IMR-90 (cell line): Measurements from ENCODE around the gene MADD. TPM values are rescaled to one million over a fixed set of nuclear protein-coding genes. Genes with fewer than 3 reads are reported as not detected.

ENCODE experiments used
- ATAC-seq: fragments of 200-7000 bp; cut with Tn5 transposase; 2 replicates; pipeline ENCODE4 v1.9.1; 2020; ENCODE audit warnings: low read depth, mild to moderate bottlenecking, moderate library complexity
- BruUV-seq: library from RNA; stranded (reverse); fragments of 400-500 nt; replicated peaks from 2 replicates; lab custom pipeline; 2021; lab: Mats Ljungman, UMichigan
- CTCF ChIA-PET: fragments of 300-600 bp; formaldehyde crosslinking; extraction: SDS; loops from one replicate; lab custom pipeline; 2021; ENCODE audit warnings: antibody characterized with exemption; lab: Yijun Ruan, JAX
- POLR2A ChIA-PET: fragments of 300-600 bp; sonication (Branson Sonifier 250); formaldehyde crosslinking; loops from one replicate; lab custom pipeline; 2022; ENCODE audit warnings: antibody characterized with exemption; ENCODE audit not compliant: unreplicated experiment; lab: Charles Lee
- DNase-seq: peaks from one replicate; pipeline ENCODE4 v3.0.0; 2013
- H2AFZ ChIP-seq: replicated peaks from 2 replicates; pipeline ENCODE3; 2013; ENCODE audit warnings: low read length, mild to moderate bottlenecking; ENCODE audit not compliant: poor library complexity
- H2AK5ac ChIP-seq: 2 replicates; pipeline ENCODE4 v1.6.1; 2013; ENCODE audit warnings: low read depth, low read length, inconsistent platforms
- H2AK9ac ChIP-seq: replicated peaks from 2 replicates; pipeline ENCODE3; 2013; ENCODE audit warnings: mild to moderate bottlenecking, low read depth, low read length, moderate library complexity; ENCODE audit not compliant: poor library complexity
- H2BK120ac ChIP-seq: 2 replicates; pipeline ENCODE4 v1.6.1; 2013; ENCODE audit warnings: low read depth, low read length, inconsistent platforms
- H2BK15ac ChIP-seq: 3 replicates; pipeline ENCODE4 v1.6.1; 2013; ENCODE audit warnings: low read depth, low read length, inconsistent platforms
- H2BK20ac ChIP-seq: 2 replicates; pipeline ENCODE4 v1.6.1; 2013; ENCODE audit warnings: low read depth, mild to moderate bottlenecking, inconsistent platforms, low read length, moderate library complexity
- H2BK5ac ChIP-seq: 2 replicates; pipeline ENCODE4 v1.6.1; 2013; ENCODE audit warnings: mild to moderate bottlenecking, low read depth, low read length, inconsistent platforms; ENCODE audit not compliant: poor library complexity, severe bottlenecking
- H3K14ac ChIP-seq: replicated peaks from 2 replicates; pipeline ENCODE4 v1.6.1; 2013; ENCODE audit warnings: low read depth, low read length, inconsistent platforms
- H3K18ac ChIP-seq: 2 replicates; pipeline ENCODE4 v1.6.1; 2013; ENCODE audit warnings: low read depth, low read length, control low read depth
- H3K23ac ChIP-seq: 2 replicates; pipeline ENCODE4 v1.6.1; 2013; ENCODE audit warnings: low read depth, low read length, inconsistent platforms
- H3K27ac ChIP-seq: 2 replicates; pipeline ENCODE4 v1.5.1; 2013; ENCODE audit warnings: mild to moderate bottlenecking, control low read depth, low read length; ENCODE audit not compliant: insufficient read depth
- H3K27me3 ChIP-seq: 2 replicates; pipeline ENCODE4 v1.6.1; 2013; ENCODE audit warnings: low read length; ENCODE audit not compliant: control insufficient read depth, insufficient read depth
- H3K36me3 ChIP-seq: 2 replicates; pipeline ENCODE4 v1.6.1; 2013; ENCODE audit warnings: low read length, mixed read lengths; ENCODE audit not compliant: control insufficient read depth, insufficient read depth
- H3K4ac ChIP-seq: 2 replicates; pipeline ENCODE4 v1.6.1; 2013; ENCODE audit warnings: low read depth, low read length, inconsistent platforms
- H3K4me1 ChIP-seq: 2 replicates; pipeline ENCODE4 v1.6.1; 2013; ENCODE audit warnings: low read length, mixed read lengths; ENCODE audit not compliant: control insufficient read depth, insufficient read depth
- H3K4me2 ChIP-seq: 2 replicates; pipeline ENCODE4 v1.6.1; 2013; ENCODE audit warnings: low read depth, mild to moderate bottlenecking, control low read depth, low read length, moderate library complexity
- H3K4me3 ChIP-seq: 2 replicates; pipeline ENCODE4 v1.5.1; 2013; ENCODE audit warnings: low read depth, mild to moderate bottlenecking, control low read depth, low read length, moderate library complexity; ENCODE audit not compliant: insufficient read depth
- H3K56ac ChIP-seq: 2 replicates; pipeline ENCODE4 v1.6.1; 2013; ENCODE audit warnings: low read length, inconsistent platforms; ENCODE audit not compliant: insufficient read depth; ENCODE audit errors: extremely low read depth
- H3K79me1 ChIP-seq, 2 experiments: 2 replicates each; pipeline ENCODE4 v1.6.1; 2013; ENCODE audit warnings: low read length in 2 of 2, inconsistent platforms in 1 of 2, low read depth in 1 of 2
- H3K9ac ChIP-seq: 2 replicates; pipeline ENCODE4 v1.6.1; 2013; ENCODE audit warnings: low read depth, low read length, control low read depth
- H3K9me1 ChIP-seq: 2 replicates; pipeline ENCODE4 v1.6.1; 2013; ENCODE audit warnings: low read length, inconsistent platforms; ENCODE audit not compliant: insufficient read depth
- H3K9me3 ChIP-seq: 2 replicates; pipeline ENCODE4 v1.6.1; 2013; ENCODE audit warnings: low read length; ENCODE audit not compliant: control insufficient read depth, insufficient read depth
- H4K20me1 ChIP-seq: 2 replicates; pipeline ENCODE4 v1.6.1; 2013; ENCODE audit warnings: low read length, inconsistent platforms; ENCODE audit not compliant: insufficient read depth
- H4K5ac ChIP-seq: 2 replicates; pipeline ENCODE4 v1.6.1; 2013; ENCODE audit warnings: mild to moderate bottlenecking, low read depth, low read length, control low read depth
- H4K8ac ChIP-seq, 2 experiments: 2 replicates each; pipeline ENCODE4 v1.6.1; 2013; ENCODE audit warnings: low read depth in 2 of 2, low read length in 2 of 2, control low read depth in 1 of 2, inconsistent platforms in 1 of 2
- H4K91ac ChIP-seq: 2 replicates; pipeline ENCODE4 v1.6.1; 2013; ENCODE audit warnings: low read depth, low read length, inconsistent platforms; ENCODE audit not compliant: insufficient read depth
- BHLHE40 ChIP-seq: fragments of 150-350 bp; IDR thresholded peaks from 2 replicates; pipeline ENCODE4 v1.6.1; 2016; ENCODE audit warnings: mild to moderate bottlenecking, low read depth, low read length
- CEBPB ChIP-seq: IDR thresholded peaks from 2 replicates; pipeline ENCODE4 v1.6.1; 2012; ENCODE audit warnings: low read depth, low read length, improper control_type of control experiment
- CHD1 ChIP-seq: IDR thresholded peaks from 2 replicates; pipeline ENCODE4 v1.6.1; 2012; ENCODE audit warnings: low read depth, low read length, improper control_type of control experiment
- FOS ChIP-seq: fragments of 150-350 bp; IDR thresholded peaks from 2 replicates; pipeline ENCODE4 v1.6.1; 2016; ENCODE audit warnings: low read depth, low read length
- MAFK ChIP-seq: IDR thresholded peaks from 2 replicates; pipeline ENCODE4 v1.6.1; 2012; ENCODE audit warnings: low read depth, low read length, improper control_type of control experiment
- MAZ ChIP-seq: IDR thresholded peaks from 2 replicates; pipeline ENCODE4 v1.6.1; 2012; ENCODE audit warnings: low read depth, mild to moderate bottlenecking, low read length, improper control_type of control experiment, moderate library complexity, borderline replicate concordance
- MXI1 ChIP-seq: IDR thresholded peaks from 2 replicates; pipeline ENCODE4 v1.6.1; 2012; ENCODE audit warnings: low read depth, mild to moderate bottlenecking, low read length, moderate library complexity, borderline replicate concordance
- NFE2L2 ChIP-seq: fragments of 150-350 bp; IDR thresholded peaks from 2 replicates; pipeline ENCODE4 v1.6.1; 2016; ENCODE audit warnings: low read depth, mild to moderate bottlenecking, low read length
- POLR2A ChIP-seq: IDR thresholded peaks from 2 replicates; pipeline ENCODE4 v1.6.1; 2012; ENCODE audit warnings: mild to moderate bottlenecking, low read depth, low read length
- RAD21 ChIP-seq: IDR thresholded peaks from 2 replicates; pipeline ENCODE4 v1.6.1; 2012; ENCODE audit warnings: low read length, improper control_type of control experiment
- RCOR1 ChIP-seq: IDR thresholded peaks from 2 replicates; pipeline ENCODE4 v1.6.1; 2012; ENCODE audit warnings: mild to moderate bottlenecking, low read length, improper control_type of control experiment; ENCODE audit not compliant: insufficient replicate concordance
- RFX5 ChIP-seq: IDR thresholded peaks from 2 replicates; pipeline ENCODE4 v1.8.0; 2012; ENCODE audit warnings: low read depth, mild to moderate bottlenecking, low read length, moderate library complexity
- SMC3 ChIP-seq: fragments of 150-350 bp; IDR thresholded peaks from 2 replicates; pipeline ENCODE4 v1.6.1; 2016; ENCODE audit warnings: low read depth, mild to moderate bottlenecking, antibody characterized with exemption, low read length, moderate library complexity
- WGBS, 2 experiments: methylation state at CpG; one replicate each; pipeline versions ENCODE4 v1.1.5 to v1.1.7; 2013; ENCODE audit warnings: missing lambda C conversion rate in 2 of 2; ENCODE audit not compliant: insufficient read length in 1 of 2; ENCODE audit errors: extremely low coverage in 2 of 2; 5-methylcytosine and 5-hydroxymethylcytosine counted together
- dilution Hi-C: fragments of 300-500 bp; cut with HindIII; formaldehyde crosslinking; loops from one replicate; pipeline ENCODE4 v1.14.3; 2018; ENCODE audit warnings: low sequenced_read_pairs; ENCODE audit not compliant: unreplicated experiment
- in situ Hi-C: fragments of 300-500 bp; cut with MboI; formaldehyde crosslinking; loops from 3 replicates; pipeline ENCODE4 v1.14.3; 2019; ENCODE audit warnings: low sequenced_read_pairs, inconsistent platforms, mixed read lengths
- intact Hi-C: fragments of 100-400 bp; cut with micrococcal nuclease; formaldehyde crosslinking; loops from 2 replicates; pipeline ENCODE4 v1.10.0; 2022
- polyA plus RNA-seq, 3 experiments: library from polyadenylated mRNA; depleted of rRNA; stranded (reverse); fragments of >200 nt; gene quantifications; 2 replicates each; pipeline ENCODE4 v1.2.3, GENCODE V29; 2012; ENCODE audit warnings: low replicate concordance in 1 of 3
- total RNA-seq: library from RNA; depleted of rRNA; stranded (reverse); fragments of >200 nt; gene quantifications from 2 replicates; pipeline ENCODE4 v1.2.3, GENCODE V29; 2012
- TF ChIP-seq, protein P1 (sequence below): fragments of 150-350 bp; IDR thresholded peaks from 2 replicates; pipeline ENCODE4 v1.6.1; 2017; ENCODE audit warnings: mild to moderate bottlenecking, antibody characterized with exemption, low read length, low read depth
- TF ChIP-seq, protein P2 (sequence below): fragments of 150-350 bp; IDR thresholded peaks from 2 replicates; pipeline ENCODE4 v1.6.1; 2016; ENCODE audit warnings: low read depth, mild to moderate bottlenecking, low read length, moderate library complexity, borderline replicate concordance
- TF ChIP-seq, protein P3 (sequence below): conservative IDR thresholded peaks from 2 replicates; pipeline ENCODE4 v1.5.1; 2012; ENCODE audit warnings: mild to moderate bottlenecking, low read depth, low read length, improper control_type of control experiment

The MADD gene
- total and polyA plus RNA-seq, 2 of the 4 experiments (the other 2 are of a cell fraction) = 13.3 to 16.4 TPM

DNA sequence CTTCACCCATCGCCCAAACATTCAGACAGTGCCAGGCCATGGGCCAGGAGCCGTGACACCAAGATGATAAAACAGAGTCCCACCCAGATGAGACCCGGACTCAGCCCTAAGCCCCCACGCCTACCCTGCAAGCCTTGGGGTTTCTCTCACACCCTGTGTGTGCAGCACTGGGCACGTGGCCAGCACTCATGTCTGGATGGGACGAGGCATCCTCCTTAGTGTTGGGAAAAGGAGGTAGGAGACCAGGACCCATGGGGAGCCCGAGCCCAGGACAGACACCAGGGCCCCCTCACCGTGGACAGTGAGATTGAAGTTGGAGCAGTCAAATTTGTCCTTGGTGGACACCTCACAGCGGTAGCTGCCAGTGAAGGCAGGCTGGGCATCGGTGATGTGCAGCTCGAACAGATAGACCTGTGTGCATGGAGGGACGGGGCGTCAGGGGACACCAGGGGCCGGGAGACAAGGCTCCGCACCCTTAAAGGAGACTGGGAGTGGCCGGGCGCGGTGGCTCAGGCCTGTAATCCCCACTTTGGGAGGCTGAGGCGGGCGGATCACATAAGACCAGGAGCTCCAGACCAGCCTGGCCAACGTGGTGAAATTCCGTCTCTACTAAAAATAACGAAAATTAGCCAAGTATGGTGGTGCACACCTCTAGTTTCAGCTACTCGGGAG, 78.3 kb downstream of the MADD start:
- POLR2A ChIA-PET = no interaction called here
- intact Hi-C loops = no loop called here

More for the DNA sequence above, 78.3 kb downstream of the MADD start:
- Histone ChIP-seq H4K91ac (no peak overlapping the region), H3K9me3 (no peaks in the 10 kb centered on the region), H3K4me2 (no peak overlapping the region), H2BK20ac (no peak overlapping the region), H2AK5ac (no peak overlapping the region), H3K9me1 (no peaks in the 10 kb centered on the region), H3K79me1 (no peaks in the 10 kb centered on the region), H3K4ac (no peak overlapping the region), H2BK120ac (no peak overlapping the region), H4K5ac (no peak overlapping the region), H3K27me3 (peaks cover 28% of the 10 kb centered on the region), H3K23ac (no peak overlapping the region), H3K18ac (no peak overlapping the region), H2BK5ac (no peak overlapping the region), H4K20me1 (no peaks in the 10 kb centered on the region; the same call in 1 of the 2 replicates), H3K27ac (no peak overlapping the region), H3K4me1 (no peaks in the 10 kb centered on the region), H2AK9ac (peak overlapping the region; percentile 24), H2BK15ac (no peak overlapping the region), H3K14ac (no peak overlapping the region), H3K56ac (no peak overlapping the region), H2AFZ (peak overlapping the region; percentile 43), H3K4me3 (no peak overlapping the region), H4K8ac (no peak overlapping the region), H3K36me3 (no peaks in the 10 kb centered on the region), H3K9ac (no peak overlapping the region)
- DNase-seq (no peak), ATAC-seq (no peak)
- in situ Hi-C loops (loop anchor here (5.0 kb wide), 1 partner anchor 166 kb away; no protein-coding TSS in a partner anchor), dilution Hi-C loops (no loop called here)
- WGBS, 2 experiments = 70% methylated on average over 15 of the region's 24 CpGs; no CpG with 5 or more reads in 1 of the 2 experiments
- CTCF ChIA-PET = no interaction called here
- no peak for TF ChIP-seq BHLHE40
- TF ChIP-seq, protein P1, sequence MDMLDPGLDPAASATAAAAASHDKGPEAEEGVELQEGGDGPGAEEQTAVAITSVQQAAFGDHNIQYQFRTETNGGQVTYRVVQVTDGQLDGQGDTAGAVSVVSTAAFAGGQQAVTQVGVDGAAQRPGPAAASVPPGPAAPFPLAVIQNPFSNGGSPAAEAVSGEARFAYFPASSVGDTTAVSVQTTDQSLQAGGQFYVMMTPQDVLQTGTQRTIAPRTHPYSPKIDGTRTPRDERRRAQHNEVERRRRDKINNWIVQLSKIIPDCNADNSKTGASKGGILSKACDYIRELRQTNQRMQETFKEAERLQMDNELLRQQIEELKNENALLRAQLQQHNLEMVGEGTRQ = no peak
- TF ChIP-seq POLR2A = no peak
- TF ChIP-seq RCOR1 = no peak
- no peak for TF ChIP-seq RFX5
- TF ChIP-seq MAZ = no peak
- TF ChIP-seq MXI1 = no peak
- no peak for TF ChIP-seq FOS
- TF ChIP-seq MAFK = no peak
- no peak for TF ChIP-seq RAD21
- TF ChIP-seq, protein P2, sequence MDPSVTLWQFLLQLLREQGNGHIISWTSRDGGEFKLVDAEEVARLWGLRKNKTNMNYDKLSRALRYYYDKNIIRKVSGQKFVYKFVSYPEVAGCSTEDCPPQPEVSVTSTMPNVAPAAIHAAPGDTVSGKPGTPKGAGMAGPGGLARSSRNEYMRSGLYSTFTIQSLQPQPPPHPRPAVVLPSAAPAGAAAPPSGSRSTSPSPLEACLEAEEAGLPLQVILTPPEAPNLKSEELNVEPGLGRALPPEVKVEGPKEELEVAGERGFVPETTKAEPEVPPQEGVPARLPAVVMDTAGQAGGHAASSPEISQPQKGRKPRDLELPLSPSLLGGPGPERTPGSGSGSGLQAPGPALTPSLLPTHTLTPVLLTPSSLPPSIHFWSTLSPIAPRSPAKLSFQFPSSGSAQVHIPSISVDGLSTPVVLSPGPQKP = no peak
- TF ChIP-seq, protein P3, sequence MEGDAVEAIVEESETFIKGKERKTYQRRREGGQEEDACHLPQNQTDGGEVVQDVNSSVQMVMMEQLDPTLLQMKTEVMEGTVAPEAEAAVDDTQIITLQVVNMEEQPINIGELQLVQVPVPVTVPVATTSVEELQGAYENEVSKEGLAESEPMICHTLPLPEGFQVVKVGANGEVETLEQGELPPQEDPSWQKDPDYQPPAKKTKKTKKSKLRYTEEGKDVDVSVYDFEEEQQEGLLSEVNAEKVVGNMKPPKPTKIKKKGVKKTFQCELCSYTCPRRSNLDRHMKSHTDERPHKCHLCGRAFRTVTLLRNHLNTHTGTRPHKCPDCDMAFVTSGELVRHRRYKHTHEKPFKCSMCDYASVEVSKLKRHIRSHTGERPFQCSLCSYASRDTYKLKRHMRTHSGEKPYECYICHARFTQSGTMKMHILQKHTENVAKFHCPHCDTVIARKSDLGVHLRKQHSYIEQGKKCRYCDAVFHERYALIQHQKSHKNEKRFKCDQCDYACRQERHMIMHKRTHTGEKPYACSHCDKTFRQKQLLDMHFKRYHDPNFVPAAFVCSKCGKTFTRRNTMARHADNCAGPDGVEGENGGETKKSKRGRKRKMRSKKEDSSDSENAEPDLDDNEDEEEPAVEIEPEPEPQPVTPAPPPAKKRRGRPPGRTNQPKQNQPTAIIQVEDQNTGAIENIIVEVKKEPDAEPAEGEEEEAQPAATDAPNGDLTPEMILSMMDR = no peak
- TF ChIP-seq CEBPB = no peak
- no peak for TF ChIP-seq NFE2L2
- TF ChIP-seq CHD1 = no peak
- no peak for TF ChIP-seq SMC3
- no TSS peak for BruUV-seq
